22Rv1 (cell line): ENCODE results near the gene IL12A.

ENCODE experiments used
- CTCF ChIP-seq: fragments of 450-650 bp; IDR thresholded peaks from 2 replicates; pipeline ENCODE4 v1.5.1; 2017; ENCODE audit warnings: mild to moderate bottlenecking
- ZFX ChIP-seq: fragments of 450-650 bp; IDR thresholded peaks from 2 replicates; pipeline ENCODE4 v1.6.1; 2017; ENCODE audit warnings: antibody characterized with exemption, borderline replicate concordance

- TF ChIP-seq CTCF: no peak
- no peak for TF ChIP-seq ZFX
Measured at GRCh38 chr3:160044121-160044520, 55.5 kb downstream of the IL12A start.
